Ovary (tissue), 9 donors: ENCODE data around the gene KLF3. TPM values are rescaled to one million over a fixed set of nuclear protein-coding genes. Genes with fewer than 3 reads are reported as not detected.

Experiments
- DNase-seq, 5 donors: peaks; one replicate each; pipeline ENCODE4 v3.0.0-alpha.2; 2019 to 2020
- H3K27ac ChIP-seq, 2 donors: fragments of 200-600 bp; one replicate each; pipeline versions ENCODE4 v1.5.1 to v1.8.0; 2019 to 2022
- H3K27me3 ChIP-seq: fragments of 200-600 bp; one replicate; pipeline ENCODE4 v1.8.0; 2022
- H3K36me3 ChIP-seq: fragments of 200-600 bp; sonication (generic); one replicate; pipeline ENCODE4 v1.5.1; 2019
- H3K4me1 ChIP-seq: one replicate; pipeline ENCODE4 v1.8.1; 2013; ENCODE audit warnings: mild to moderate bottlenecking, moderate library complexity; ENCODE audit not compliant: insufficient read depth
- H3K4me3 ChIP-seq: fragments of 200-600 bp; sonication (generic); one replicate; pipeline ENCODE4 v1.5.1; 2017
- H3K9me3 ChIP-seq, 2 donors: fragments of 200-600 bp in 1 of 2; sonication (generic) in 1 of 2; one replicate each; pipeline versions ENCODE4 v1.5.1 to v1.8.1; 2013 to 2019; ENCODE audit warnings: mild to moderate bottlenecking in 1 of 2, moderate library complexity in 1 of 2
- CTCF ChIP-seq, 3 donors: fragments of 450-650 bp in 2 of 3; fragments of 200-600 bp in 1 of 3; IDR thresholded peaks; one replicate each; pipeline versions ENCODE4 v1.5.1 to v1.8.0; 2016 to 2022; ENCODE audit warnings: antibody characterized with exemption in 3 of 3, mild to moderate bottlenecking in 1 of 3
- EP300 ChIP-seq: sonication (generic); formaldehyde crosslinking; IDR thresholded peaks from one replicate; pipeline ENCODE4 v1.6.1; 2017; ENCODE audit warnings: antibody characterized with exemption
- POLR2A ChIP-seq: fragments of 450-650 bp; IDR thresholded peaks from one replicate; pipeline ENCODE4 v1.6.1; 2017; ENCODE audit warnings: antibody characterized with exemption, mild to moderate bottlenecking, moderate library complexity
- WGBS, 3 donors: extraction: QIAGEN DNeasy Blood & Tissue Kit in 1 of 3; methylation state at CpG; one replicate each; pipeline versions ENCODE4 v1.1.5 to v1.1.7; 2013 to 2017; 5-methylcytosine and 5-hydroxymethylcytosine counted together
- intact Hi-C, 4 donors: fragments of 100-400 bp; cut with DNase I; formaldehyde crosslinking; loops; one replicate each; pipeline versions ENCODE4 v1.11.0 to v1.15.1; 2022 to 2023
- polyA plus RNA-seq, 2 donors: library from polyadenylated mRNA; stranded (reverse); fragments of 200-250 nt in 1 of 2; fragments of 350-450 nt in 1 of 2; fragmentation: Illumina TruSeq in 1 of 2; extraction: RNeasy Lipid Tissue Mini Kit (QIAGEN cat#74804) in 1 of 2; gene quantifications; one replicate each; pipeline ENCODE4 v1.2.3, GENCODE V29; 2013 to 2014
- total RNA-seq, 7 donors: library from RNA; depleted of rRNA in 2 of 7; stranded (reverse); fragments of >200 nt in 2 of 7; fragmentation: NEBNext Ultra II Directional in 3 of 7; extraction: Animal tissue kit (Norgen Biotek cat#: 25700) in 3 of 7; gene quantifications; one replicate each; pipeline versions ENCODE4 v1.1.0 to v1.2.4, GENCODE V29; 2016 to 2023
- donor health status: DM: no; HTN: no; CAD: no; lungs with moderate emphysema.
- donor health status: DM: no; HTN: no; CAD: no.
- donor health status: Bipolar disorder and iron deficiency.
- donor health status: DM: yes; HTN: yes; CAD: no.
- donor health status: DM: no; HTN: no; CAD: no.
- donor health status: DM: yes; HTN: yes; CAD: no.

Gene KLF3
- total and polyA plus RNA-seq, 9 donors: 32.9 to 111 (median 74.2) TPM

- intact Hi-C loops: no loop called here
- Histone ChIP-seq H3K27me3 (no peaks in the 10 kb centered on the region), H3K9me3 (no peaks in the 10 kb centered on the region), H3K36me3 (no peaks in the 10 kb centered on the region), H3K4me3 (no peak overlapping the region), H3K27ac (no peak overlapping the region), H3K4me1 (peaks cover 5% of the 10 kb centered on the region)
- TF ChIP-seq EP300: no peak
- TF ChIP-seq POLR2A: no peak
- no peak for TF ChIP-seq CTCF (IDR thresholded peaks at IDR 0.05)
- DNase-seq: no peak
Observed at GRCh38 chr4:38630519-38630918, 33.5 kb upstream of the KLF3 start.

GRCh38 chr4:38634047-38634759 is 29.8 kb upstream of the KLF3 start:
- no peak for DNase-seq
- Histone ChIP-seq H3K4me3 (no peak overlapping the region), H3K27ac (peak overlapping the region in 1 of 2 donors; percentile 62), H3K9me3 (no peaks in the 10 kb centered on the region), H3K4me1 (peaks cover 5% of the 10 kb centered on the region), H3K36me3 (no peaks in the 10 kb centered on the region), H3K27me3 (no peaks in the 10 kb centered on the region)
- intact Hi-C loops: no loop called here
- TF ChIP-seq CTCF (IDR thresholded peaks at IDR 0.05): no peak
- no peak for TF ChIP-seq POLR2A
- 50 to 56% (median 53%) methylated on average over 3 of the region's 3 CpGs for WGBS, 3 donors

- Histone ChIP-seq H3K4me1 (no peaks in the 10 kb centered on the region), H3K9me3 (no peaks in the 10 kb centered on the region), H3K4me3 (no peak overlapping the region), H3K36me3 (no peaks in the 10 kb centered on the region), H3K27me3 (no peaks in the 10 kb centered on the region), H3K27ac (no peak overlapping the region)
- intact Hi-C loops: no loop called here
- DNase-seq: no peak
- WGBS, 3 donors: 95 to 98% (median 96%) methylated on average over 3 of the region's 3 CpGs
- no peak for TF ChIP-seq POLR2A
- TF ChIP-seq CTCF (IDR thresholded peaks at IDR 0.05): no peak
- no peak for TF ChIP-seq EP300
Observed at GRCh38 chr4:38639242-38639641, 24.8 kb upstream of the KLF3 start.

- Histone ChIP-seq H3K36me3 (no peaks in the 10 kb centered on the region), H3K27me3 (no peaks in the 10 kb centered on the region), H3K27ac (no peak overlapping the region), H3K4me3 (no peak overlapping the region), H3K4me1 (no peaks in the 10 kb centered on the region), H3K9me3 (no peaks in the 10 kb centered on the region)
- intact Hi-C loops: no loop called here
- TF ChIP-seq CTCF (IDR thresholded peaks at IDR 0.05) (no peak), POLR2A (no peak), EP300 (no peak)
- 93 to 100% (median 97%) methylated on average over 1 of the region's 1 CpG for WGBS, 3 donors
- DNase-seq: no peak
Observed at GRCh38 chr4:38641811-38642210, 22.2 kb upstream of the KLF3 start.
